ENCODE measurements around the gene ZNF462.

- no peak for TF ChIP-seq POLR2A (IDR thresholded peaks at IDR 0.05; ENCODE audit: low read length)
- TF ChIP-seq GATA1 (IDR thresholded peaks at IDR 0.05; ENCODE audit: low read depth, low read length) = no peak
Measured at GRCh38 chr9:106874652-106875051, 11.7 kb downstream of the ZNF462 start.

Measured in erythroblast (primary cell).